Activated T-cell treated with anti-CD3 and anti-CD28 coated beads for 48 hours (primary cell): Measurements from ENCODE around the gene DCAF10.
"Not testable (repeated sequence)": the region's sequence is repeated elsewhere in the genome, so short reads cannot be mapped to it uniquely, and the experiment has no call there.

Experiments used
- DNase-seq: peaks from one replicate; pipeline ENCODE4 v3.0.0-alpha.2; 2020; ENCODE audit warnings: low read depth

DCAF10 gene

GRCh38 chr9:37800631-37801286 lies at the start of gene DCAF10:
DCAF10 (plus strand) TSS chr9:37800797; CDS start chr9:37800867, 70 bp downstream.
- peak; percentile 90 for DNase-seq

GRCh38 chr9:37751186-37751585 lies 49.4 kb upstream of the DCAF10 start:
- DNase-seq = no peak

- DNase-seq = not testable (repeated sequence)
Observed at GRCh38 chr9:37751704-37752103, 48.9 kb upstream of the DCAF10 start.

DNA sequence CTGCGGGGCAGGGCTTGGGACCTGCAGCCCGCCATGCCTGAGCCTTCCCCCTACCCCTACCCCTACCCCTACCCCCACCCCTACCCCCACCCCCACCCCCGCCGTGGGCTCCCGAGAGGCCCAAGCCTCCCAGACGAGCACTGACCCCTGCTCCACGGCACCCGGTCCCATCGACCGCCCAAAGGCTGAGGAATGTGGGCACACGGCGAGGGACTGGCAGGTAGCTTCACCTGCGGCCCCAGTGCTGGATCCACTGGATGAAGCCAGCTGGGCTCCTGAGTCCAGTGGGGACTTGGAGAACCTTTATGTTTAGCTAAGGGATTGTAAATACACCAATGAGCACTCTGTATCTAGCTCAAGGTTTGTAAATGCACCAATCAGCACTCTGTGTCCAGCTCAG lies 48.5 kb upstream of the DCAF10 start:
- not testable (repeated sequence) for DNase-seq

GRCh38 chr9:37752642-37753488 lies 47.7 kb upstream of the DCAF10 start:
- DNase-seq = no peak

DNA sequence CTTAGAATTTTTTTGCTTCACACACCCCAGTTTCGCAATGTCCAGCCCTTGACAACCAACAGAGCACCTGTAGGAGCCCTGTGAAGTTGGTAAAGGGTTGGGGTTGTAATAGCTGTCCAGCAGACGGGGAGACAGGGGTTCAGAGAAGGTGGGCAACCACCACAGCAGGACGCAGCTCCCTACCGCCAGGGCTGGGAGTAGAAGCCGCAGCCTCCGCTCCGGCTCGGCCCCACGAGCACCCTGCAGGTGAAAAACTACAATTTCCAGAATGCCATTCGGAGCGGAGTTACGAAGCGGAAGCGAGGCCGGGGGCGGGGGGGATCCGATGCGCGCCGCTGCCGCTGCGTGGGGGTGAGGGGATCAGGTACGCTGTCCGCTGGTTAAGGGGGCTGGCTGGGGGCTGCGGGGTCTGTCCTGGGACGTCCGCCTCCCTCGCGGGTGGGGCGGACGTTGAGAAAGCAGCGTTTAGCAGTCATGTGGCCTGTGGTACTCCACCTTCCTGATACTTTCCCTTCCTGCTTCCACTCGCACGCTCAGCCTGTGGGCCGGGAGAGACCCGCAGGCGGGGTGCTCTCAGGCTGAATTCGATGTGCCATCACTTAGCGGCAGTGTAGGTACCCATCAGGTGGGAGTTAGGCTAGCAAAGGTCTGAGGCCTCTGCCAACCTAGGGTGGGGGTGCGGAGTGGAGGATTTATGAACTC lies 47.0 kb upstream of the DCAF10 start, which contains the start of gene TRMT10B:
Gene TRMT10B, plus strand, starts transcription at position 317 of the 702 bp plus-strand sequence. CDS start 8,127 bp downstream, outside the sequence.
- DNase-seq = peak; percentile 66

GRCh38 chr9:37758747-37759146 lies 41.9 kb upstream of the DCAF10 start:
- no peak for DNase-seq

GRCh38 chr9:37760416-37761161 lies 40.0 kb upstream of the DCAF10 start:
- DNase-seq = no peak

DNA sequence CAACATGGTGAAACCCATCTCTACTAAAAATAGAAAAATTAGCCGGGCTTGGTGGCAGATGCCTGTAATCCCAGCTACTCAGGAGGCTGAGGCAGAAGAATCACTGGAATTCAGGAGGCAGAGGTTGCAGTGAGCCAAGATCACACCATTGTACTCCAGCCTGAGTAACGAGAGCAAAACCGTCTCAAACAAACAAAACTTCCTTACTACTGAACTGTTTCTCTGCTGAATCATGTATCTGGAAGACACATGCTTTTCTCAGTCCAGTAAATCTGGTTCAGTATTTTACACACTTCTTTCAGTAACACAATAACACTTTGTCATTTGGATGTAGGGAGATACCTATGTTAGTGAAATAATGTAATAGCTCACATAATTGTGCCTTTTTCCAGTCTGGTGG lies 39.1 kb upstream of the DCAF10 start:
- DNase-seq = no peak

GRCh38 chr9:37765263-37765662 lies 35.3 kb upstream of the DCAF10 start:
- not testable (repeated sequence) for DNase-seq

DNA sequence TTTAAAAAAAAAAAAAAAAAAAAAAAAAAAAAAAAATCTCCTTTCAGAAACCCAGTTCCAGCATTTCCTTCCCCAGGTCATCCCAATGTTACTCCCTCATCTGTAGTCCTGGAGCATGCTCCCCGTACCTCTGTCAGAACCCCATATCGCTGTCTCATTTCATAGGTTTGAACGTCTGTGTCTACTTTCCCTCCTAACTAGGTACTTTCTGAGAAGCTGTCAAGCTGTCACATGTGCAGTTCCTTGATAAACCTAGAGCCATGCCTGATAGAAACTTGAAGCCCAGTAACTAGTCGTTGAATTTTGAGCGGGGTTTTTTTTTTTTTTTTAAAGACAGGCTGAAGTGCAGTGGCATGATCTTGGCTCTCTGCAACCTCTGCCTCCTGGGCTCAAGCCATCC lies 31.3 kb upstream of the DCAF10 start:
- DNase-seq = no peak

DNA sequence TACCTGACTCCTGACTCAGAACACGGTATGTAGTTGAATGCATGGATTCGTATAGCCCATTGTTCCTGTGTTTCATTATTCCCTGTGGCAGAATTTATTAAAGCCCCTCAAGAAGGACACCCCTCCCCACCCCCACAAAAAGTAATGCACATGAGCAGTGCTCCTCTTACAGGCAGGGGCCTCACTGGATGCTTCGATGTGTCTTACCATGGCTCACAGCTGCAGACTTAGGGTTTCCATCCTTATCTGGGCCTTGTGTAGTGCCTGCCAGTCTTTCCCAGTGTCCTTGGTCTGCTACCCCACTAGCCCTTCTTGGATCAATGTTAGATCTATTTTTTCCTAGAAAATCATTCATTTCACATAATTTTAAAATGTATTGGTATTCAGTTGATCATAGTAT lies 30.6 kb upstream of the DCAF10 start:
- DNase-seq = no peak

- no peak for DNase-seq
Observed at GRCh38 chr9:37775216-37775919, 25.2 kb upstream of the DCAF10 start.

- DNase-seq = no peak
Observed at GRCh38 chr9:37776328-37776727, 24.3 kb upstream of the DCAF10 start.

GRCh38 chr9:37778534-37778933 lies 22.1 kb upstream of the DCAF10 start:
- no peak for DNase-seq

- no peak for DNase-seq
Observed at GRCh38 chr9:37784291-37784615, 16.3 kb upstream of the DCAF10 start.

DNA sequence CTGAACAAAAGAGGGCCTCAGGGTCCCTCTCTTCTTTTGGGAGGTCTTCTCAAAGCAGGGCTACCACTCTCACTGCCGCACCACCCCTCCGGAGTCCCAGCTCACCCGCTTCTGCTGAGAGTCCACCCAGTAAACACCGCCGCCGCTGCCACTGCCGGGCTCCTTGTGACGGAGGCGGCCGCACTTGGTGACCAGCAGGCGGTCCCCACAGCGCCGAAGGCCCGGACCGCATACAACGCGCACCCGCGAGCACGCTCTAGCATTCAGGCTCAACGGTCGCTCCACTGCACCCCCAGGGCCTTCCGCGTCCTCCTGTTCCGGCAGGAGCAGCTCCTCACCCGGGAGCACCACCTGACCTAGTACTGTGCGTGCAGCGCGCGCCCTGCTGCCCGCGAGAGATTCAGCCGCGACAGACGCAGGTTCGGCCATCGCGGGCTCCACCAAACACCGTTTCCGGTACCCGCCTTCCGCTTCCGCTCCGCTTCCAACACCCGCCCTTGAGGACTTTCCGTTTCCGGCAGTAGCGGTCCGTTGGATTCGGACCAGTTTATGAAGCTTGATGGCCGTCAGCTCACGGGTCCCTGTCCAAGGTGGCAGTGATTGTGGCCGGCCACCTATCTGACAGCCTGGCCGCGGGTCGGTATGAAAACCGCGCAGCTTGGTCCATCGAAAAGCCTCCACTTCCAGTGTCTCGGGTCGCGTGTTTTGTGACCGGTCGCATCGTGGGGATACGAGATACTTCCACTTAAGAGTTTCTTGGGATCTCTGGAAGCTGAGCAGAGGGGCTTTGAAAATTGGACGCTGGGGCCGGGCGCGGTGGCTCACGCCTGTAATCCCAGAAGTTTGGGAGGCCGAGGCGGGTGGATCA lies 15.7 kb upstream of the DCAF10 start, which contains the start of gene EXOSC3:
Gene EXOSC3, minus strand, starts transcription at position 449 of the 868 bp plus-strand sequence. Its CDS starts 20 bp downstream, at position 429.
- peak; percentile 85 for DNase-seq

GRCh38 chr9:37787059-37787458 lies 13.5 kb upstream of the DCAF10 start:
- DNase-seq = no peak

GRCh38 chr9:37788332-37788731 lies 12.3 kb upstream of the DCAF10 start:
- DNase-seq = no peak

DNA sequence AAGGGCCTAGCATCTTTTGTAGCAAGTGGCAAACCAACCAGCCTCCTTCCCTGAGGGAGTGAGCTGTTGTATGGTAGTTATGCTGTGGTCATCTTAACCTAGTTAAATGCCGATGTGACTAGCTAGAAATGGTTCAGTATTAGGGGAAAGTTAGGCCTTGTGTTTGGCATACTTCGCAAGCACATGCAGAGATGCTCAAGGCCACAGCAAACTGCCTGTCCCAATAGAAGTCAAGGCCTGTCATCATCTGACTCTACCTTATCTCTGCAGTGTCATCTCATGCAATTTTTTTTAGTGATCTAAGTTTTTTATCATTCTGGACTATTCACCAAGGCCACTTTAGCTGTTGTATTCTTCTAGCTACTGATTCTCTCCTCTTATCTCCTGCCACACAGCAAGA lies 10.5 kb upstream of the DCAF10 start:
- DNase-seq = no peak
